Activated naive CD8-positive, alpha-beta T cell treated with anti-CD3 and anti-CD28 coated beads, Interleukin-2, amount 50 U/mL, for 24 hours (primary cell): Measurements from ENCODE around the gene TMEM87A.

Source experiments
- ATAC-seq: fragments of 150-1000 bp; cut with Tn5 transposase; one replicate; pipeline ENCODE4 v1.10.0; 2021
- DNase-seq: peaks from one replicate; pipeline ENCODE4 v3.0.0; 2021
- H3K27ac Mint-ChIP-seq: one replicate; pipeline ENCODE4 v1.8.0; 2021; ENCODE audit warnings: mild to moderate bottlenecking, mixed read lengths
- H3K27me3 Mint-ChIP-seq: one replicate; pipeline ENCODE4 v1.8.0; 2021; ENCODE audit warnings: mixed read lengths
- H3K36me3 Mint-ChIP-seq: one replicate; pipeline ENCODE4 v1.8.0; 2021; ENCODE audit warnings: low read depth, mixed read lengths
- H3K4me1 Mint-ChIP-seq: one replicate; pipeline ENCODE4 v1.8.0; 2021; ENCODE audit warnings: mixed read lengths
- H3K4me3 Mint-ChIP-seq: one replicate; pipeline ENCODE4 v1.8.0; 2021; ENCODE audit warnings: mild to moderate bottlenecking, moderate library complexity, mixed read lengths
- H3K9me3 Mint-ChIP-seq: one replicate; pipeline ENCODE4 v1.8.0; 2021; ENCODE audit warnings: mixed read lengths

The TMEM87A gene

GRCh38 chr15:42282344-42282743 lies 9.1 kb upstream of the TMEM87A start:
- ATAC-seq (no peak), DNase-seq (no peak)
- Mint-ChIP-seq H3K27me3 (no peaks in the 10 kb centered on the region), H3K27ac (no peak overlapping the region), H3K9me3 (no peaks in the 10 kb centered on the region), H3K36me3 (peaks cover 2% of the 10 kb centered on the region), H3K4me3 (no peak overlapping the region), H3K4me1 (no peaks in the 10 kb centered on the region)

GRCh38 chr15:42279234-42279723 lies 6.0 kb upstream of the TMEM87A start:
- no peaks in the 10 kb centered on the region for H3K9me3 Mint-ChIP-seq
- no peaks in the 10 kb centered on the region for H3K27me3 Mint-ChIP-seq
- no peak overlapping the region for H3K27ac Mint-ChIP-seq
- no peak for DNase-seq
- peaks cover 5% of the 10 kb centered on the region for H3K36me3 Mint-ChIP-seq
- H3K4me3 Mint-ChIP-seq: no peak overlapping the region
- H3K4me1 Mint-ChIP-seq: peaks cover 17% of the 10 kb centered on the region
- ATAC-seq: no peak

- peaks cover 11% of the 10 kb centered on the region for H3K36me3 Mint-ChIP-seq
- ATAC-seq: no peak
- H3K4me3 Mint-ChIP-seq: no peak overlapping the region
- H3K9me3 Mint-ChIP-seq: no peaks in the 10 kb centered on the region
- no peaks in the 10 kb centered on the region for H3K27me3 Mint-ChIP-seq
- H3K4me1 Mint-ChIP-seq: peaks cover 33% of the 10 kb centered on the region
- no peak for DNase-seq
- H3K27ac Mint-ChIP-seq: no peak overlapping the region
Measured at GRCh38 chr15:42276762-42277161, 3.5 kb upstream of the TMEM87A start.

- ATAC-seq (no peak), DNase-seq (no peak)
- Mint-ChIP-seq H3K4me3 (peak overlapping the region; percentile 99), H3K27ac (peak overlapping the region; percentile 99), H3K9me3 (no peaks in the 10 kb centered on the region), H3K27me3 (no peaks in the 10 kb centered on the region), H3K36me3 (peaks cover 15% of the 10 kb centered on the region), H3K4me1 (peaks cover 40% of the 10 kb centered on the region)
Measured at GRCh38 chr15:42275780-42276391, 2.7 kb upstream of the TMEM87A start.

GRCh38 chr15:42274702-42274989 lies 1.4 kb upstream of the TMEM87A start:
- Mint-ChIP-seq H3K4me1 (peaks cover 47% of the 10 kb centered on the region), H3K4me3 (peak overlapping the region; percentile 99), H3K27ac (peak overlapping the region; percentile 99), H3K27me3 (no peaks in the 10 kb centered on the region), H3K36me3 (peaks cover 17% of the 10 kb centered on the region), H3K9me3 (no peaks in the 10 kb centered on the region)
- ATAC-seq: no peak
- no peak for DNase-seq

GRCh38 chr15:42273900-42274701 lies 868 bp upstream of the TMEM87A start:
- H3K27ac Mint-ChIP-seq: peak overlapping the region; percentile 99

GRCh38 chr15:42270996-42271395 lies 2.2 kb downstream of the TMEM87A start:
- ATAC-seq (no peak), DNase-seq (no peak)
- Mint-ChIP-seq H3K4me3 (peak overlapping the region; percentile 99), H3K27ac (no peak overlapping the region), H3K9me3 (no peaks in the 10 kb centered on the region), H3K27me3 (no peaks in the 10 kb centered on the region), H3K36me3 (peaks cover 24% of the 10 kb centered on the region), H3K4me1 (peaks cover 49% of the 10 kb centered on the region)

More at GRCh38 chr15:42273900-42274701, 868 bp upstream of the TMEM87A start:
- peaks cover 47% of the 10 kb centered on the region for H3K4me1 Mint-ChIP-seq
- peaks cover 17% of the 10 kb centered on the region for H3K36me3 Mint-ChIP-seq
- DNase-seq: peak; percentile 69
- no peaks in the 10 kb centered on the region for H3K9me3 Mint-ChIP-seq
- no peaks in the 10 kb centered on the region for H3K27me3 Mint-ChIP-seq
- ATAC-seq: peak; percentile 34
- H3K4me3 Mint-ChIP-seq: peak overlapping the region; percentile 99

- DNase-seq: no peak
- peak overlapping the region; percentile 99 for H3K4me3 Mint-ChIP-seq
- H3K9me3 Mint-ChIP-seq: no peaks in the 10 kb centered on the region
- H3K36me3 Mint-ChIP-seq: peaks cover 29% of the 10 kb centered on the region
- H3K27me3 Mint-ChIP-seq: no peaks in the 10 kb centered on the region
- no peak overlapping the region for H3K27ac Mint-ChIP-seq
- H3K4me1 Mint-ChIP-seq: peaks cover 45% of the 10 kb centered on the region
- no peak for ATAC-seq
Measured at GRCh38 chr15:42270551-42270950, 2.7 kb downstream of the TMEM87A start.

GRCh38 chr15:42267286-42267685 lies 5.9 kb downstream of the TMEM87A start:
- DNase-seq (no peak), ATAC-seq (no peak)
- Mint-ChIP-seq H3K9me3 (no peaks in the 10 kb centered on the region), H3K27ac (no peak overlapping the region), H3K4me1 (peaks cover 23% of the 10 kb centered on the region), H3K4me3 (no peak overlapping the region), H3K36me3 (peaks cover 52% of the 10 kb centered on the region), H3K27me3 (no peaks in the 10 kb centered on the region)

GRCh38 chr15:42264795-42265194 lies 8.4 kb downstream of the TMEM87A start:
- Mint-ChIP-seq H3K4me1 (peaks cover 5% of the 10 kb centered on the region), H3K4me3 (no peak overlapping the region), H3K9me3 (no peaks in the 10 kb centered on the region), H3K36me3 (peaks cover 55% of the 10 kb centered on the region), H3K27me3 (no peaks in the 10 kb centered on the region), H3K27ac (peak overlapping the region; percentile 9)
- DNase-seq (no peak), ATAC-seq (no peak)

GRCh38 chr15:42253300-42253699 lies 19.9 kb downstream of the TMEM87A start:
- DNase-seq (no peak), ATAC-seq (no peak)
- H3K27ac Mint-ChIP-seq: no peak overlapping the region
- H3K9me3 Mint-ChIP-seq: peaks cover 5% of the 10 kb centered on the region
- no peaks in the 10 kb centered on the region for H3K27me3 Mint-ChIP-seq
- no peak overlapping the region for H3K4me3 Mint-ChIP-seq
- no peaks in the 10 kb centered on the region for H3K4me1 Mint-ChIP-seq
- peaks cover 58% of the 10 kb centered on the region for H3K36me3 Mint-ChIP-seq

- Mint-ChIP-seq H3K4me1 (no peaks in the 10 kb centered on the region), H3K9me3 (no peaks in the 10 kb centered on the region), H3K4me3 (no peak overlapping the region), H3K36me3 (peaks cover 43% of the 10 kb centered on the region), H3K27me3 (no peaks in the 10 kb centered on the region), H3K27ac (no peak overlapping the region)
- ATAC-seq (no peak), DNase-seq (no peak)
Measured at GRCh38 chr15:42240823-42241222, 32.4 kb downstream of the TMEM87A start.

GRCh38 chr15:42239528-42240182 lies 33.6 kb downstream of the TMEM87A start:
- H3K27me3 Mint-ChIP-seq: no peaks in the 10 kb centered on the region
- peaks cover 46% of the 10 kb centered on the region for H3K36me3 Mint-ChIP-seq
- no peak for ATAC-seq
- H3K4me1 Mint-ChIP-seq: no peaks in the 10 kb centered on the region
- no peak overlapping the region for H3K27ac Mint-ChIP-seq
- DNase-seq: no peak
- H3K9me3 Mint-ChIP-seq: no peaks in the 10 kb centered on the region
- H3K4me3 Mint-ChIP-seq: no peak overlapping the region

GRCh38 chr15:42233107-42233506 lies 40.1 kb downstream of the TMEM87A start:
- Mint-ChIP-seq H3K36me3 (peaks cover 26% of the 10 kb centered on the region), H3K9me3 (no peaks in the 10 kb centered on the region), H3K4me3 (no peak overlapping the region), H3K27ac (peak overlapping the region; percentile 29), H3K27me3 (no peaks in the 10 kb centered on the region), H3K4me1 (no peaks in the 10 kb centered on the region)
- ATAC-seq (no peak), DNase-seq (no peak)

- no peak for DNase-seq
- no peaks in the 10 kb centered on the region for H3K4me1 Mint-ChIP-seq
- no peak for ATAC-seq
- no peaks in the 10 kb centered on the region for H3K9me3 Mint-ChIP-seq
- H3K36me3 Mint-ChIP-seq: peaks cover 24% of the 10 kb centered on the region
- H3K27me3 Mint-ChIP-seq: no peaks in the 10 kb centered on the region
- H3K4me3 Mint-ChIP-seq: no peak overlapping the region
- H3K27ac Mint-ChIP-seq: peak overlapping the region; percentile 29
Measured at GRCh38 chr15:42232606-42233005, 40.6 kb downstream of the TMEM87A start.
